NCI-H2107 (cell line): Measurements from ENCODE around the gene OLFML2A.

Experiments used
- DNase-seq: peaks from one replicate; lab custom pipeline; 2025; lab: John Stamatoyannopoulos, UW

OLFML2A gene

GRCh38 chr9:124854161-124854560 is 77.2 kb downstream of the OLFML2A start:
- no peak for DNase-seq

GRCh38 chr9:124854822-124855221 is 77.9 kb downstream of the OLFML2A start:
- DNase-seq: no peak

- DNase-seq: no peak
Measured at GRCh38 chr9:124855566-124855943, 78.6 kb downstream of the OLFML2A start.

- DNase-seq: no peak
Measured at GRCh38 chr9:124855944-124856765, 79.2 kb downstream of the OLFML2A start.

- DNase-seq: no peak
Measured at GRCh38 chr9:124857533-124858162, 80.7 kb downstream of the OLFML2A start.

GRCh38 chr9:124858330-124859046 is 81.6 kb downstream of the OLFML2A start:
- no peak for DNase-seq

- no peak for DNase-seq
Measured at GRCh38 chr9:124859803-124860581, 83.1 kb downstream of the OLFML2A start.

- DNase-seq: no peak
Measured at GRCh38 chr9:124860582-124861341, 83.8 kb downstream of the OLFML2A start.

- DNase-seq: peak; percentile 83
Measured at GRCh38 chr9:124861342-124862229, 84.7 kb downstream of the OLFML2A start, which contains the start of the genes ARPC5L and RPL35. Gene ARPC5L (plus strand): TSS chr9:124862130. CDS start chr9:124869291, 7,161 bp downstream. Gene RPL35 (minus strand): TSS chr9:124861957. CDS start chr9:124861912, 45 bp downstream.

GRCh38 chr9:124863371-124863871 is 86.5 kb downstream of the OLFML2A start:
- DNase-seq: no peak
